GM21737 (cell line): ENCODE measurements around the gene ST8SIA5.

ENCODE experiments used
- ATAC-seq: cut with Tn5 transposase; IDR thresholded peaks from one replicate; pipeline ENCODE4 v1.9.1; 2021; ENCODE audit warnings: mild to moderate bottlenecking, moderate library complexity; ENCODE audit not compliant: unreplicated experiment

Gene ST8SIA5

GRCh38 chr18:46748466-46748865 is 8.4 kb downstream of the ST8SIA5 start:
- no peak for ATAC-seq

- no peak for ATAC-seq
Observed at GRCh38 chr18:46740046-46740445, 16.8 kb downstream of the ST8SIA5 start.

- ATAC-seq = no peak
Observed at GRCh38 chr18:46738491-46738890, 18.4 kb downstream of the ST8SIA5 start.

GRCh38 chr18:46736736-46737135 is 20.1 kb downstream of the ST8SIA5 start:
- ATAC-seq = no peak

- no peak for ATAC-seq
Observed at GRCh38 chr18:46736135-46736534, 20.7 kb downstream of the ST8SIA5 start.

- no peak for ATAC-seq
Observed at GRCh38 chr18:46734981-46735380, 21.9 kb downstream of the ST8SIA5 start.

GRCh38 chr18:46733872-46734271 is 23.0 kb downstream of the ST8SIA5 start:
- no peak for ATAC-seq

- no peak for ATAC-seq
Observed at GRCh38 chr18:46732801-46733200, 24.1 kb downstream of the ST8SIA5 start.

- ATAC-seq = no peak
Observed at GRCh38 chr18:46732201-46732600, 24.7 kb downstream of the ST8SIA5 start.

GRCh38 chr18:46731316-46731715 is 25.5 kb downstream of the ST8SIA5 start:
- ATAC-seq = no peak

- ATAC-seq = no peak
Observed at GRCh38 chr18:46728219-46728930, 28.5 kb downstream of the ST8SIA5 start.

GRCh38 chr18:46727177-46727576 is 29.7 kb downstream of the ST8SIA5 start:
- no peak for ATAC-seq

- ATAC-seq = no peak
Observed at GRCh38 chr18:46725310-46725709, 31.5 kb downstream of the ST8SIA5 start.

- no peak for ATAC-seq
Observed at GRCh38 chr18:46723856-46724415, 32.9 kb downstream of the ST8SIA5 start.

GRCh38 chr18:46722051-46722450 is 34.8 kb downstream of the ST8SIA5 start:
- ATAC-seq = no peak

- ATAC-seq = no peak
Observed at GRCh38 chr18:46721331-46721730, 35.5 kb downstream of the ST8SIA5 start.

- no peak for ATAC-seq
Observed at GRCh38 chr18:46720521-46720920, 36.3 kb downstream of the ST8SIA5 start.

GRCh38 chr18:46720092-46720491 is 36.8 kb downstream of the ST8SIA5 start:
- no peak for ATAC-seq

GRCh38 chr18:46719388-46719787 is 37.5 kb downstream of the ST8SIA5 start:
- no peak for ATAC-seq

GRCh38 chr18:46718501-46719341 is 38.1 kb downstream of the ST8SIA5 start:
- no peak for ATAC-seq

- ATAC-seq = no peak
Observed at GRCh38 chr18:46716827-46717226, 40.0 kb downstream of the ST8SIA5 start.

- no peak for ATAC-seq
Observed at GRCh38 chr18:46716336-46716735, 40.5 kb downstream of the ST8SIA5 start.
